ENCODE data around the gene MAPK10. TPM values are rescaled to one million over a fixed set of nuclear protein-coding genes. Genes with fewer than 3 reads are reported as not detected.

Gene MAPK10
- total and polyA plus RNA-seq, 9 donors = 1.9 to 5.6 (median 3.1) TPM

DNA sequence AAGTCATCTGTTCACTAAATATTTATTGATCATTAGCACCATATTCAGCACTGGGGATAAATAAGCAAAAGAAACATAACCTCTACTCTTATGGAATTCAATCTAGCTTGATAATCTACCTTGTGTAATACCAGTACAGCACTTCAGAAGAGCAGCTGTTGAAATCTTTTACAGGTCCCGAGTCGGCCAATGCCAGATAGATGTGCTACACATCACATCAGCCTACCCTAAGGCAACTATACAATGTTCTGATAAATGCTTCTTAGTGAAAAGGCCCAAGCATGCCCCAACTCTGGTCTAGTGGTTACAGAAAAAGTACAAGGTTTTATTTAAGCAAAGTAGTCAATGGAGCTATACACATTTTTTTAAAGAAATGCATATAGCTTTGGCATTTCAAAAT is 68.7 kb downstream of the MAPK10 start:
- Histone ChIP-seq H3K36me3 (ENCODE audit: control insufficient read depth, insufficient read depth, low read length) (no peaks in the 10 kb centered on the region), H3K4me1 (ENCODE audit: control insufficient read depth, insufficient read depth, low read length) (no peaks in the 10 kb centered on the region), H3K9me3 (replicated peaks; ENCODE audit: control insufficient read depth, low read depth, low read length) (no peaks in the 10 kb centered on the region), H3K27me3 (ENCODE audit: control insufficient read depth, insufficient read depth, low read length) (no peaks in the 10 kb centered on the region), H3K4me3 (ENCODE audit: low read length) (no peak overlapping the region), H3K27ac (ENCODE audit: low read length) (no peak overlapping the region)
- WGBS (ENCODE audit: insufficient coverage) = no CpG with 5 or more reads among the region's 2 CpGs
- no peak for DNase-seq

DNA sequence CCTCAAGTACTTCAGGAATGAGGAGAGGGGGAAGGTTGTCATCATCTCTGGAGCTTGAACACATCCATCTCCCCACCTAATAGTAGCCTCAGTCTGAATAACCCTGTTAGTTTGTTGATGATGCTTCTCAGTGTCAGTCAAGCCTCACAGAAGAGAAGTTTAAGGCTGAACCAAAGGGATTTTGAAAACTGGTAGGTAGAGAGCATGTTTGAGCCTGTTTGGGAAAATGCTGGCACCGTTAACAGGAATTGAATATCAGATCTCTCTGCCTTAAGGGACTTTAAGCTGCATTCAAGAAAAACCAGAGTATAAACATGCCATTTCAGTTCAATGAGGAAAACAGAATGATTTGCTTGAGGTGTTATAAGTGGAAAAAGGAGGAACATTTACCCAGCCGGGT is 73.1 kb downstream of the MAPK10 start:
- Histone ChIP-seq H3K27me3 (ENCODE audit: control insufficient read depth, insufficient read depth, low read length) (no peaks in the 10 kb centered on the region), H3K4me3 (ENCODE audit: low read length) (no peak overlapping the region), H3K27ac (ENCODE audit: low read length) (no peak overlapping the region), H3K9me3 (replicated peaks; ENCODE audit: control insufficient read depth, low read depth, low read length) (no peaks in the 10 kb centered on the region), H3K4me1 (ENCODE audit: control insufficient read depth, insufficient read depth, low read length) (no peaks in the 10 kb centered on the region), H3K36me3 (ENCODE audit: control insufficient read depth, insufficient read depth, low read length) (no peaks in the 10 kb centered on the region)
- DNase-seq = peak; percentile 9
- WGBS (ENCODE audit: insufficient coverage) = no CpG with 5 or more reads among the region's 2 CpGs

DNA sequence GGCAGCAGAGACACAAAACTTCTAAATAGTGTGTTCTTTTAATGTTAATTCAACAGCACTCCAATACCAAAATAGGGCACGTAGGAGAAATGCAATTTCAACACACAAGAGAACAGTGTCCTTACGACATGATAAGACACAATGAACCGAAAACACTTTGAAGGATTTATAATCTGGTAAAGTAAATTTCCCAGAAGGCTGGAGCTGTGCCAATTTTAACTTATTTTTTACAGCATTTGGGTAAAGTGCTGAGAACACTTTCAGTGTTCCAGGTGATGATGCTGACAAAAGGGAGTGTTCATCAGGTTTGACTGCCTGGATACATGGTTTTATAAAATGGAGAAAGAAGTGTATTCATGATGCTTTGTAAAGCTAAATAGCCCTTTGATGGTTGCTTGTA is 76.5 kb downstream of the MAPK10 start:
- no peaks in the 10 kb centered on the region for H3K27me3 ChIP-seq (ENCODE audit: control insufficient read depth, insufficient read depth, low read length)
- H3K4me3 ChIP-seq (ENCODE audit: low read length) = no peak overlapping the region
- no peak overlapping the region for H3K27ac ChIP-seq (ENCODE audit: low read length)
- no peaks in the 10 kb centered on the region for H3K36me3 ChIP-seq (ENCODE audit: control insufficient read depth, insufficient read depth, low read length)
- WGBS (ENCODE audit: insufficient coverage) = no CpG with 5 or more reads among the region's 3 CpGs
- no peaks in the 10 kb centered on the region for H3K9me3 ChIP-seq (replicated peaks; ENCODE audit: control insufficient read depth, low read depth, low read length)
- DNase-seq = no peak
- H3K4me1 ChIP-seq (ENCODE audit: control insufficient read depth, insufficient read depth, low read length) = no peaks in the 10 kb centered on the region

DNA sequence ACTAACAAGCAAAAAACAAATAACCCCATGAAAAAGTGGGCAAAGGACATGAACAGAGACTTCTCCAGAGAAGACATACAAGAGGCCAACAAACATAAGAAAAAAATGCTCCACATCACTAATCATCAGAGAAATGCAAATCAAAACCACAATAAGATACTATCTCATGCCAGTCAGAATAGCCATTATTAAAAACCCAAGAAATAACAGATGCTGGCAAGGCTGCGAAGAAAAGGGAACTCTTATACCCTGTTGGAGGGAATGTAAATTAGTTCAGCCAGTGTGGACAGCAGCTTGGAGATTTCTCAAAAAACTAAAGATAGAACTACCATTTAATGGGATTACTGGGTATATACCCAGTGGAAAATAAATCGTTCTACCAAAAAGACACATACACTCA is 79.6 kb downstream of the MAPK10 start:
- no CpG with 5 or more reads among the region's 2 CpGs for WGBS (ENCODE audit: insufficient coverage)
- Histone ChIP-seq H3K27me3 (ENCODE audit: control insufficient read depth, insufficient read depth, low read length) (no peaks in the 10 kb centered on the region), H3K27ac (ENCODE audit: low read length) (no peak overlapping the region), H3K4me3 (ENCODE audit: low read length) (no peak overlapping the region), H3K36me3 (ENCODE audit: control insufficient read depth, insufficient read depth, low read length) (no peaks in the 10 kb centered on the region), H3K4me1 (ENCODE audit: control insufficient read depth, insufficient read depth, low read length) (no peaks in the 10 kb centered on the region), H3K9me3 (replicated peaks; ENCODE audit: control insufficient read depth, low read depth, low read length) (no peaks in the 10 kb centered on the region)
- no peak for DNase-seq

DNA sequence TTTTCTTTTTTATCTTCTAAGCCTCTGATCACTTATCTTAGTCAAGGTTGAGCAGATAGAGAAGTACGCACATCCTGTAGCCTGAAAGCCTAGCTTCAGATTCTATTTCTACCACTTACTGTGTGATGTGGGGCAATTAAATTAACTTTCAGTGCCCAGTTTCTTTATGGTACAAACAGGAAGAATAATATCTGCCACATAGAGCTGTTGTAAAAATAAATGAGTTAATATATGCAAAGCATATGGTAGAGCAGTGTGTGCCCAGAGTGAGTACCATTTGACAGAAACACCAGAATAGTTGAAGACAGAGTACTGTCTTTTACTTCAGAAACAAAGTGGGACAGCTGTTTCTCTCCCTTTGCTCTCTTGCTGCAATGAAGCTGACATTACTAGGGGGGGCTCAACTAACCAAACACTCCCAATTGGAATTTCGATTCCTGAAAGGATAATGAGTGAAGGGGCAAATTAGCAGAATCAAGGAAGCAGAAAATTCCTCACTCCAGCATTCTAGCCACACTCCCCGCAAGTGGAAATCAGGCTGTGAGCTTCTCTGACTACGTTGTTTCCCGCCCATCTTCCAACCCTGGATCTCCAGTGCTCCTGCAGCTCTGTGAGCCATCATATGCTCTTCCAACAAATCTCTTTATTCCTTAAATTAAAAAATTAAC is 80.4 kb downstream of the MAPK10 start:
- no peaks in the 10 kb centered on the region for H3K9me3 ChIP-seq (replicated peaks; ENCODE audit: control insufficient read depth, low read depth, low read length)
- no peaks in the 10 kb centered on the region for H3K4me1 ChIP-seq (ENCODE audit: control insufficient read depth, insufficient read depth, low read length)
- DNase-seq = no peak
- no peak overlapping the region for H3K27ac ChIP-seq (ENCODE audit: low read length)
- H3K4me3 ChIP-seq (ENCODE audit: low read length) = no peak overlapping the region
- 93% methylated on average over 2 of the region's 5 CpGs for WGBS (ENCODE audit: insufficient coverage)
- no peaks in the 10 kb centered on the region for H3K27me3 ChIP-seq (ENCODE audit: control insufficient read depth, insufficient read depth, low read length)
- no peaks in the 10 kb centered on the region for H3K36me3 ChIP-seq (ENCODE audit: control insufficient read depth, insufficient read depth, low read length)

DNA sequence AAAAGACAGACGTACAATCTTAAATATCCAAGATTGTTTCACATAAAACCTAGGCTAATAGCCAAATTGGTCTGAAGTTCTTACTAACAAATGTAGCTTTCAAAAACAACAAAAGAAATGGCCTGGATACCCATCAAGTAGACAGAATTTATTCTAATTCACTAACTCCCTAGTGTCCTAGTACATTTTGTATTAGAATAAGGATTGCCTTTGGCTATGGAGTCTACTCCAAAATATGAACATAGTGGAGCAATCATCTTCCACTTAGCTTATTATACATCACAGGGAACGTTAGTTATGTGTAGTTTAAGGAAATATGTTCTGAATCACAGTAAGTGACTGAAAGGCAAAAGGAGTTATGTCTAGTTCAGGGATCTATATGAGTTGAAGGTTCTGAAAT is 81.7 kb downstream of the MAPK10 start:
- Histone ChIP-seq H3K36me3 (ENCODE audit: control insufficient read depth, insufficient read depth, low read length) (no peaks in the 10 kb centered on the region), H3K4me3 (ENCODE audit: low read length) (no peak overlapping the region), H3K9me3 (replicated peaks; ENCODE audit: control insufficient read depth, low read depth, low read length) (no peaks in the 10 kb centered on the region), H3K27ac (ENCODE audit: low read length) (no peak overlapping the region), H3K4me1 (ENCODE audit: control insufficient read depth, insufficient read depth, low read length) (no peaks in the 10 kb centered on the region), H3K27me3 (ENCODE audit: control insufficient read depth, insufficient read depth, low read length) (no peaks in the 10 kb centered on the region)
- no peak for DNase-seq
- no CpG with 5 or more reads among the region's 2 CpGs for WGBS (ENCODE audit: insufficient coverage)

DNA sequence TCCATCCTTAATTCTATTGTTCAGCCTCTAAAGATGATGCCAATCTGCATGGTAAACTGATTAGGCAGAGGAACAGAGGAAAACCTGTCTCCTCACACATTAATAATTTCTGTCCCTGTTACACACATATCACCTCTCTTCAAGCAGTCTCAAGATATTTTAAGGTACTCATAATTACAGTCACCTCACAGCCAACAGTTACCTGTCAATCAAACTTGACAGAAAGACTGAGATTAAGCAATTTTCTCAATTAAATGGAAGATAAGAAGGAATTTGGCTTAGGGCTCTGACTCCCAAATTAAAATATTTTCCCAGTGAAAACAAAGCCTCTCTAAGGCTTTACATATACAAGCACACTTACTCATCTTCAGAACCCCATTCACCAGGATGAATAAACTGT is 85.2 kb downstream of the MAPK10 start:
- DNase-seq = no peak
- no peaks in the 10 kb centered on the region for H3K36me3 ChIP-seq (ENCODE audit: control insufficient read depth, insufficient read depth, low read length)
- no peaks in the 10 kb centered on the region for H3K27me3 ChIP-seq (ENCODE audit: control insufficient read depth, insufficient read depth, low read length)
- H3K9me3 ChIP-seq (replicated peaks; ENCODE audit: control insufficient read depth, low read depth, low read length) = no peaks in the 10 kb centered on the region
- H3K4me1 ChIP-seq (ENCODE audit: control insufficient read depth, insufficient read depth, low read length) = no peaks in the 10 kb centered on the region
- no peak overlapping the region for H3K27ac ChIP-seq (ENCODE audit: low read length)
- H3K4me3 ChIP-seq (ENCODE audit: low read length) = no peak overlapping the region

DNA sequence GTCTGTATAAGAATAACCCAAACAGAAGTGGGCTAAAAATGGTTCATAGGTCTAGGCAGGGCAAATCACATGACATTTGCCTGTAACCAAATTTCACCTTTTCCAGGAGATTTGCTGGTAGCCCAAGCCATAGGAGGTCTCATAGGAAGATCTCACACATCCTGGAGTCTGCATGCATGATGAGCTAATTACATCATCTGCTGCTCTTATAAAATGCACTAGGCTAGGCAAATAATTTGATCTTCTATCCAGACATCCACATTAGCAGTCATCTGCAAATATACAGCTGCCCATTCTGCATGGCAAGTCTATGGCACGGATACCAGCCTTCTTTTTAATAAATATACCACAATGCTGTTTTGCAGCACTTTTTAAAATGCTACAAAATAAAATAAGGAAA is 87.2 kb downstream of the MAPK10 start:
- DNase-seq = no peak
- H3K9me3 ChIP-seq (replicated peaks; ENCODE audit: control insufficient read depth, low read depth, low read length) = no peaks in the 10 kb centered on the region
- H3K27ac ChIP-seq (ENCODE audit: low read length) = no peak overlapping the region
- H3K36me3 ChIP-seq (ENCODE audit: control insufficient read depth, insufficient read depth, low read length) = no peaks in the 10 kb centered on the region
- no peak overlapping the region for H3K4me3 ChIP-seq (ENCODE audit: low read length)
- H3K4me1 ChIP-seq (ENCODE audit: control insufficient read depth, insufficient read depth, low read length) = no peaks in the 10 kb centered on the region
- H3K27me3 ChIP-seq (ENCODE audit: control insufficient read depth, insufficient read depth, low read length) = no peaks in the 10 kb centered on the region
- no CpG with 5 or more reads among the region's 1 CpG for WGBS (ENCODE audit: insufficient coverage)

DNA sequence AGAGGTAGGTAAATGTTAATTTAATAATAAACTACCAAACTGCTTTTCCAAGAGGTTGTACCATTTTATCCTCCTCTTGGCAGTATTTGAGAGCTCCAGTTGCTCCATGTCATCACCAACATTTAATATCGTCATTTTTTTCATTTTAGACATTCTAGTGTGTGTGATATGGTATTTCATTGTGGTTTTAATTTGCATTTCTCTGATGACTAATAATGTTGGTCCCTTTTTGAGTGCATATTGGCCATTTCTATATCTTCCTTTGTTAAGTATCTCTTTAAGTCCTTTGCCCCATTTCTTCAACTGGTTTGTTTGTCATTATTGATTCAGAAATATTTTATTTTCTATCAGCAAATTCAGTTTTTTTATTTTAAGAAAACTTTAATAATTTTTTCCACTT is 88.8 kb downstream of the MAPK10 start:
- H3K9me3 ChIP-seq (replicated peaks; ENCODE audit: control insufficient read depth, low read depth, low read length) = no peaks in the 10 kb centered on the region
- WGBS (ENCODE audit: insufficient coverage) = no CpG with 5 or more reads among the region's 1 CpG
- DNase-seq = no peak
- H3K36me3 ChIP-seq (ENCODE audit: control insufficient read depth, insufficient read depth, low read length) = no peaks in the 10 kb centered on the region
- no peak overlapping the region for H3K27ac ChIP-seq (ENCODE audit: low read length)
- no peak overlapping the region for H3K4me3 ChIP-seq (ENCODE audit: low read length)
- no peaks in the 10 kb centered on the region for H3K4me1 ChIP-seq (ENCODE audit: control insufficient read depth, insufficient read depth, low read length)
- H3K27me3 ChIP-seq (ENCODE audit: control insufficient read depth, insufficient read depth, low read length) = no peaks in the 10 kb centered on the region

DNA sequence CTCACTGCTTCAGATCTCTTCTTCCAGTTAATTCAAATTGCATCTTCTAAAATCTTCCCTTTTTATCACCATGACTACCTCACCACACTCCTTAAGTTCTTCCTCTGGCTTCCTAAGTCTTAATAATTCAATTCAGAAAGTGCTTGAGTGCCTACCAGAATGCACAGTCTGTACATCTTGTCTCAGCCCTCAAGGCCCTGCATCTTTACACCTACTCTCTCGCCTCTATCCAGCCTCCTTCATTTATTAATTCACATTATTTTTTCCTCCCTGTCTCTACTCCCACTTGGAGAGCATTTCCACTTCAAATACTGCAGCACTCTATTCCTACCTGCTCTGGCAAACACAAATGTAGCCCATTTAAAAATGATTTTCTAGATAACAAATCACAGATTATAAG is 90.5 kb downstream of the MAPK10 start:
- no peaks in the 10 kb centered on the region for H3K27me3 ChIP-seq (ENCODE audit: control insufficient read depth, insufficient read depth, low read length)
- no peak overlapping the region for H3K4me3 ChIP-seq (ENCODE audit: low read length)
- H3K4me1 ChIP-seq (ENCODE audit: control insufficient read depth, insufficient read depth, low read length) = no peaks in the 10 kb centered on the region
- 53% methylated on average over 1 of the region's 1 CpG for WGBS (ENCODE audit: insufficient coverage)
- no peak for DNase-seq
- no peak overlapping the region for H3K27ac ChIP-seq (ENCODE audit: low read length)
- no peaks in the 10 kb centered on the region for H3K9me3 ChIP-seq (replicated peaks; ENCODE audit: control insufficient read depth, low read depth, low read length)
- H3K36me3 ChIP-seq (ENCODE audit: control insufficient read depth, insufficient read depth, low read length) = no peaks in the 10 kb centered on the region

DNA sequence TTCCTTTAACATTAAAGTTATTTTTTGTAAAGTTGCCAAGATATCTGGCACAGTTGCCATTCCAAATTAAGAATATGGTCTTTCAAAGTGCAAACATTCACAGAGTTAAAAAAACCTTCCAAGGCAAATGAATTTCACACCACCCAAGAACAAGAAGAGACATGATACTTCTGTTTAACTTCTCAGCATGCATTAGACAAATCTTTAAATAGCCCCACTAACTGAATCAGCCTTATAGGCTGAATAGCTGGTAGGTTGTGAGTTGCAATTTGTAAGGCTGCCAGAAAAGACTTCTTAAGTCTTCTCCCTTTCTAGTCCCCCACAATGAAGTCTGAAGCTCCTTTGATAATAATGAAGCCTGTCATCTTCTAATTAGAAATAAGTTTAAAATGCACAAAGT is 95.6 kb downstream of the MAPK10 start:
- peak; percentile 11 for DNase-seq
- H3K36me3 ChIP-seq (ENCODE audit: control insufficient read depth, insufficient read depth, low read length) = no peaks in the 10 kb centered on the region
- no peaks in the 10 kb centered on the region for H3K27me3 ChIP-seq (ENCODE audit: control insufficient read depth, insufficient read depth, low read length)
- no peaks in the 10 kb centered on the region for H3K9me3 ChIP-seq (replicated peaks; ENCODE audit: control insufficient read depth, low read depth, low read length)
- no peaks in the 10 kb centered on the region for H3K4me1 ChIP-seq (ENCODE audit: control insufficient read depth, insufficient read depth, low read length)
- no peak overlapping the region for H3K27ac ChIP-seq (ENCODE audit: low read length)
- no peak overlapping the region for H3K4me3 ChIP-seq (ENCODE audit: low read length)
